LNCaP clone FGC (cell line): Measurements from ENCODE around the gene DNAJC4.
"Not testable (repeated sequence)": the region's sequence is repeated elsewhere in the genome, so short reads cannot be mapped to it uniquely, and the experiment has no call there.

ENCODE experiments used
- DNase-seq: peaks from one replicate; pipeline ENCODE4 v3.0.0-alpha.2; 2011; ENCODE audit warnings: low read depth
- H3K4me3 ChIP-seq: 2 replicates; pipeline ENCODE4 v1.5.1; 2011; ENCODE audit warnings: mild to moderate bottlenecking, low read depth, low read length, control low read depth
- CTCF ChIP-seq: IDR thresholded peaks from 2 replicates; pipeline ENCODE4 v1.5.1; 2012; ENCODE audit warnings: mild to moderate bottlenecking; ENCODE audit not compliant: control insufficient read depth, insufficient read depth; ENCODE audit errors: extremely low read depth

Gene DNAJC4

DNA sequence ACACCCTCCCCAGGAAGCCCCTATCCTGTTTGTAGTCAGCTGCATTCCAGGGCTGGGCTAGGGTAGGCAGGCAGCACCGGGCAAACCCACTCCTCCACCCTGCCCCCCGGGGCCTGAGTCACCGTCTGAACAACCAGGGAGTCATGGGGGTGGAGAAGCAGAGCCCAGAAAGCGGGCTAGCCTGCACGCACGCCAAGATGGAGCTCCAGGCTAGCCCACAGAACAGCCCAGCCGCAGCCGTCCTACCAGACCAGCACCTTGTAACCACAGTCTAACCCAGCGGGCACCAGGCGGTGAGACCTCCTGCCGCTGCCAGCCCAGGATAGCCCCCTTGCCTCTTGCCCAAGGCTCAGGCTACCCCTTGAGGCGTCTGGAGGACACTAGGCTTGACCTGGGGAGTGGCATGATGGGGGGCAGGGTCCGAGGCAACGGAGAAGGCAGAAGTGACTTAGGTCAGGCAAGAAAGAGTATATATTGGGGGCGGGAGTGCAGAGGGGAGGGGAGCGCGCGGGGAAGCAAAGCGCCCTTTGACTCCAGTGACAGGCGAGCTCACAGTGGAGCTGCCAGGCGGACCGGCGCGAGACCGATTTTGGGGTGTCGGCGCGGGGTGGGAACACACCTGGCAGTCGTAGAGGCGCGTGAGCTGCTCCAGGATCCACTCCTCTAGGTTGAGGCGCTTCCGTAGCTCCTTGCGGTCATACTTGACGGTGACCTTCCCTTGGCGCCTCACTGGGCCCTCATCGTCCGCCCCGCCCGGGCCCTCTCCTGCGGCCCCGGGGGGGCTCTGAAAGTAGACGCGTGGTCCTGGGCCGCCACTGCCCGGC lies 15.7 kb downstream of the DNAJC4 start:
- TF ChIP-seq CTCF, result no peak
- no peak for DNase-seq
- H3K4me3 ChIP-seq, result peak overlapping the region; percentile 96

GRCh38 chr11:64246621-64246870 lies 16.2 kb downstream of the DNAJC4 start:
- DNase-seq, result not testable (repeated sequence)
- peak overlapping the region; percentile 96 for H3K4me3 ChIP-seq

DNA sequence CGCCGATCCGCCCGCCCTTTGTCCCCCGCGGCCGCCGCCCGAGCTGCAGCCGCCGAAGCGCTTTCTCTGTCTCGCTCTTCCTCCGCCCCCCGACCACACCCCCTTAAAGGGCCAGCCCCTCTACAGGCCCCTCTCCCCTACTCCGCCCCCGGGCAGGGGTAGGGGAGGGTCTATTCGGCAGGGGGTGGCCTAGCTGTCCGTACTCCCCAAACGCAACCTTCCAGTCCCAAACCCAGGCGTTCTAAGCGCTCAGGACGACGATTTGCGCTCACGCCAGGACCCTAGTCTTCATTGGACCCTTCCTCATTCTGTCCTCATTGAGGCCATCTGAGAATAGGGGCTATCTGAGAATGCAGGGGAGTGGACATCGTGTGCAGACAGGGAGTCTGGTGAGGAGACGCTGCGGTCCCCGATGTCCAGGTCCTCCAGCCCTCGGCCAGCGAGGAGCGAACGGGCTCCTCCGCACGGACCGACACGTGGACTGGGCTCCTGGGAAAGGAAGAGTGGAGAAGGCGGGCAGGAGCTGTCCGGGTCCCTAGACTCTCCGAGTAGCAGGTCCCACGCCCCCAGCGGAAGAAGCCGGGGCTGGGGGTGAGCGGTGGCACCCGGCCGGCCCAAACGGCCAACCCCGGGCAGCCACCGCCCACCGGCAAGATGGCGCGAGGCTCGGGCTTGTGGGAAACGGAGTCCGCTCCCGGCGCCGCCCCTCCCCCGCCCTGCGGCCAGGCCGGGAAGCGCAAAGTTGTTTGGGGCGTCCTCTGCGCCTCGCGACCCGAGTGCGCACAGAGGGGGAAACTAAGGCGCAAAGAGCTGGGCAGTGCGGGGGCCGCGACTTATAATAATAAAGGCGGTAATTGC lies 16.8 kb downstream of the DNAJC4 start, which contains the start of gene PPP1R14B:
TSS of gene PPP1R14B (minus strand) at position 73 of the 858 bp plus-strand sequence. CDS start 270 bp downstream, outside the sequence.
- 0 out of 2 replicates have a peak, but pooled peaks have one; percentile 4 for TF ChIP-seq CTCF
- no peak for DNase-seq
- H3K4me3 ChIP-seq, result peak within 1 kb of the TSS; percentile 96

DNA sequence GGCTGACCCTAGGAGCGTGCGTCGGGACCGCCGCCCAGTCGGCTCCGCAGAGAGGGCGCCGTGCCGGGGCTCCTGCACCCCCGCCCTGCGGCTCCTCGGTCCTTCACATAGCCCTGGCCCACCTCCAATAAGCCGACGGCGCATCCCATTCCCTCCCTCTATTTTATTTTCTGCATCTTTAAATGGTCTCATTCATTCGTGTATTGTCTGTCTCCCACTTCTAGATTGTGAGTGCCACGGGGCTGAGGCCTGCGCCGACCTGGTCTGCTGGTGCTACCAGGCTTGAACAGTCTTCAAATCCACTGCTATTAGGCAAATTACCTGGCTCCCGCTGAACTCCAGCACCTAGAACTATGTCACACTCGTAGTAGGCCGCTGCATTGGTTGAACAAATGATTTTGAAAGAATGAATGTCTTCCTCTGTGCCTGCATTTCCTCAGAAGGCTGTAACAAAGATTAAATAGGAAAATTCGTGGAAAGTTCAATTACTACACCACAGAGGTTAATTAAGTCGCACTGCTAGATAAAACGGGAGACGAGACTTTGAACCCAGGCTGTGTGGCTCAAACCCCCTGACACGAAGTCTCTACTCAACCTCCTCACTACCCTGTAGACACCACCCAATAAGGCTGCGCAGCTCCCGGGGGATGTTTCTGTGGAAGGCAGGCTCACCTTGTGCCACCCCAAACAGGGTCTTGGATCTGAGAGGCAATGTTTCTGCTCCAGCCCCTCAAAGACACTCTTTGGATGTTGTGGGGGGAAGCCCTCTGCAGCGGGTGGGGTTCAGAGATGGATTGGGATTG lies 17.6 kb downstream of the DNAJC4 start:
- TF ChIP-seq CTCF, result no peak
- H3K4me3 ChIP-seq, result peak overlapping the region; percentile 64
- no peak for DNase-seq

GRCh38 chr11:64248578-64248977 lies 18.2 kb downstream of the DNAJC4 start:
- DNase-seq, result no peak
- H3K4me3 ChIP-seq, result no peak overlapping the region
- no peak for TF ChIP-seq CTCF

GRCh38 chr11:64249038-64249437 lies 18.7 kb downstream of the DNAJC4 start:
- TF ChIP-seq CTCF, result no peak
- H3K4me3 ChIP-seq, result no peak overlapping the region
- DNase-seq, result no peak
